Measurements from ENCODE around the gene RHOBTB1.

GRCh38 chr10:60921633-60922032 is 22.4 kb downstream of the RHOBTB1 start:
- TF ChIP-seq ZFP3 (CRISPR knock-in tag; IDR thresholded peaks at IDR 0.05) (no peak), TOX (CRISPR knock-in tag; IDR thresholded peaks at IDR 0.05; ENCODE audit: borderline replicate concordance) (no peak), ESRRG (CRISPR knock-in tag; IDR thresholded peaks at IDR 0.05) (no peak), ARNTL (CRISPR knock-in tag; IDR thresholded peaks at IDR 0.05; ENCODE audit: borderline replicate concordance, low read depth) (no peak)

All from SK-N-SH treated with all-trans-retinoic acid at 6 μM for 48 hours (cell line).